ENCODE measurements around the gene PRDM2. TPM values are rescaled to one million over a fixed set of nuclear protein-coding genes. Genes with fewer than 3 reads are reported as not detected.

Gene PRDM2
- polyA plus RNA-seq, 3 donors = 4.1 to 22.5 (median 7.6) TPM

GRCh38 chr1:13694886-13695684 lies 4.9 kb upstream of the PRDM2 start:
- TF ChIP-seq CTCF (IDR thresholded peaks at IDR 0.05) = no peak
- intact Hi-C loops (cut with micrococcal nuclease) = no loop called here
- Histone ChIP-seq H3K9ac (ENCODE audit: insufficient read depth, low read length, poor library complexity, severe bottlenecking) (no peak overlapping the region), H3K27ac (ENCODE audit: low read depth in 1 of 2, low read length in 2 of 2) (no peak overlapping the region), H4K20me1 (ENCODE audit: insufficient read depth, low read length) (no peaks in the 10 kb centered on the region), H3K4me1 (ENCODE audit: control insufficient read depth in 1 of 2, insufficient read depth in 2 of 2, low read length in 2 of 2) (peaks cover 6 to 10% of the 10 kb centered on the region in 2 donors), H3K4me3 (replicated peaks in 1 of 3; ENCODE audit: low read depth in 2 of 3, low read length in 3 of 3) (no peak overlapping the region), H3K9me3 (replicated peaks in 1 of 2; ENCODE audit: control insufficient read depth in 1 of 2, insufficient read depth in 1 of 2, low read length in 2 of 2) (peaks cover 0 to 6% of the 10 kb centered on the region in 2 donors), H3K79me2 (ENCODE audit: insufficient read depth, low read length) (no peaks in the 10 kb centered on the region), H3K36me3 (replicated peaks in 1 of 2; ENCODE audit: control insufficient read depth in 1 of 2, insufficient read depth in 2 of 2, low read length in 2 of 2) (no peaks in the 10 kb centered on the region), H2AFZ (ENCODE audit: insufficient read depth, low read depth, low read length, poor library complexity, severe bottlenecking) (no peak overlapping the region), H3K27me3 (ENCODE audit: control insufficient read depth in 2 of 2, insufficient read depth in 2 of 2, low read length in 2 of 2) (no peaks in the 10 kb centered on the region), H3K4me2 (replicated peaks; ENCODE audit: extremely low read depth, low read length, poor library complexity, severe bottlenecking) (no peak overlapping the region)
- no peak for DNase-seq
- Mint-ChIP-seq H3K4me3 (no peak overlapping the region), H3K4me1 (peaks cover 10% of the 10 kb centered on the region), H3K27me3 (ENCODE audit: low read depth in 3 of 3) (peaks cover 8 to 14% (median 10%) of the 10 kb centered on the region in 3 donors), H3K9me3 (peaks cover 3 to 9% (median 6%) of the 10 kb centered on the region in 7 donors), H3K27ac (no peak overlapping the region), H3K36me3 (peaks cover 0 to 2% of the 10 kb centered on the region in 2 donors)
- 94% methylated on average over 14 of the region's 21 CpGs for WGBS (ENCODE audit: insufficient coverage)

- TF ChIP-seq CTCF (IDR thresholded peaks at IDR 0.05) = peak; percentile 20
- intact Hi-C loops (cut with micrococcal nuclease) = no loop called here
- Histone ChIP-seq H3K4me3 (replicated peaks in 1 of 3; ENCODE audit: low read depth in 2 of 3, low read length in 3 of 3) (no peak overlapping the region), H3K79me2 (ENCODE audit: insufficient read depth, low read length) (peaks cover 22% of the 10 kb centered on the region), H3K27ac (ENCODE audit: low read depth in 1 of 2, low read length in 2 of 2) (no peak overlapping the region), H2AFZ (ENCODE audit: insufficient read depth, low read depth, low read length, poor library complexity, severe bottlenecking) (no peak overlapping the region), H3K9ac (ENCODE audit: insufficient read depth, low read length, poor library complexity, severe bottlenecking) (no peak overlapping the region), H3K4me2 (replicated peaks; ENCODE audit: extremely low read depth, low read length, poor library complexity, severe bottlenecking) (no peak overlapping the region), H3K4me1 (ENCODE audit: control insufficient read depth in 1 of 2, insufficient read depth in 2 of 2, low read length in 2 of 2) (peaks cover 16 to 24% of the 10 kb centered on the region in 2 donors), H3K9me3 (replicated peaks in 1 of 2; ENCODE audit: control insufficient read depth in 1 of 2, insufficient read depth in 1 of 2, low read length in 2 of 2) (peaks cover 0 to 6% of the 10 kb centered on the region in 2 donors), H3K36me3 (replicated peaks in 1 of 2; ENCODE audit: control insufficient read depth in 1 of 2, insufficient read depth in 2 of 2, low read length in 2 of 2) (no peaks in the 10 kb centered on the region), H4K20me1 (ENCODE audit: insufficient read depth, low read length) (no peaks in the 10 kb centered on the region), H3K27me3 (ENCODE audit: control insufficient read depth in 2 of 2, insufficient read depth in 2 of 2, low read length in 2 of 2) (no peaks in the 10 kb centered on the region)
- no peak overlapping the region for H3K4me3 Mint-ChIP-seq
- H3K9me3 Mint-ChIP-seq = peaks cover 3 to 9% (median 6%) of the 10 kb centered on the region in 7 donors
- peaks cover 0 to 2% of the 10 kb centered on the region in 2 donors for H3K36me3 Mint-ChIP-seq
- H3K4me1 Mint-ChIP-seq = peaks cover 28% of the 10 kb centered on the region
- H3K27ac Mint-ChIP-seq = no peak overlapping the region
- H3K27me3 Mint-ChIP-seq (ENCODE audit: low read depth in 3 of 3) = peaks cover 6 to 14% (median 7%) of the 10 kb centered on the region in 3 donors
- DNase-seq = peak in 1 of 3 donors; percentile 14
- no CpG with 5 or more reads among the region's 2 CpGs for WGBS (ENCODE audit: insufficient coverage)
Measured at GRCh38 chr1:13697738-13698137, 2.2 kb upstream of the PRDM2 start.

All from CD14-positive monocyte (primary cell).